GM18870 (cell line): Measurements from ENCODE around the gene IFI27L1.

Source experiments
- ATAC-seq: cut with Tn5 transposase; IDR thresholded peaks from one replicate; pipeline ENCODE4 v1.9.1; 2021; ENCODE audit warnings: moderate library complexity; ENCODE audit not compliant: unreplicated experiment

The IFI27L1 gene

DNA sequence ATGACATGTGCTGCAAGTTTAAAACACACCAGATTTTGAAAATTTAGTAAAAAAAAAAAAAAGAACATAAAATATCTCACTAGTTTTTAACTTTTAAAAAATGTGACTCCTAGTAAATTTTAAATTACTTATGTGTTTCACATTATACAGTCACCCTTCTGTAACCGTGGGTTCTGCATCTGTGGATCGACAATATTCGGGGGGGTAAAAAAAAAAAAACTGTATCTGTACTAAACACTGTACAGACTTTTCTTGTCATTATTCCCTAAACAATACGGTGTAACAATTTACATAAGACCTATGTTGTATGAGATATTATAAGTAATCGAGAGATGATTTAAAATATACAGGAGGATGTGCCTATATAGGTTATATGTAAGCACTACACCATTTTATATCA lies 3.3 kb upstream of the IFI27L1 start:
- no peak for ATAC-seq

- ATAC-seq: no peak
Observed at GRCh38 chr14:94079891-94080620, 1.1 kb upstream of the IFI27L1 start.

GRCh38 chr14:94081386-94081820 lies 293 bp downstream of the IFI27L1 start:
- ATAC-seq: peak; percentile 30

DNA sequence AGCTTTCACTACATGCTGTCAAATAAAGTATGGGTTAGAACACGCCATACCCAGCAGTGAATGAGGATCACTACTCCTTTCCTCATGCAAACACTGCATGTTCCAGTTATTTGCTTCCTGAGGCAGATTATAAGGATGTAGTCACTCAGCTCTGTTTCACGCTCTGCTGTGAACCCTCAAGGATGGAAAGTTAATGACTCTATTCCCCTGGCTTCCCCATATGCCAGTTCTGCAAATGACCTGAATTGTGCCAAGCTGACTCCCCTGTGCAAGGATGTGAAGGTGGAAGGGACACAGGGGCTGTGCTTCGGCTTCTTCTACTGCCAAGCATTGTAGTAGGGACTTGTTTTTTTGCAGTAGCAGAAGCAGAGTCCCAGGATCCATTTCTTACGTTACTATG lies 6.8 kb downstream of the IFI27L1 start:
- no peak for ATAC-seq

GRCh38 chr14:94088516-94088915 lies 7.4 kb downstream of the IFI27L1 start:
- ATAC-seq: no peak

DNA sequence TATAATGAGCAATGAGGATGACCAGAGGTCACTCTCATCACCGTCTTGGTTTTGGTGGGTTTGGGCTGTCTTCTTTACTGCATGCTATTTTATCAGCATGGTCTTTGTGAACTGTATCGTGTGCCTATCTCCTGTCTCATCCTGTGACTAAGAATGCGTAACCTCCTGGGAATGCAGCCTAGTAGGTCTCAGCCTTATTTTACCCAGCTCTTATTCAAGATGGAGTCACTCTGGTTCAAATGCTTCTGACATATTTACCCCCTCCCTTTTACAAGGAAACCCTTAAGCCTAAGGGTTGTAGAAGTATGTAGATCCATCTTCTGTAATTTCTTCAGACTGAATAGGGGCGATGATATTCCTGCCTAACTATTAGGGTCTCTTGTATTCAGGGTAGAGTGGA lies 8.4 kb downstream of the IFI27L1 start:
- ATAC-seq: no peak

DNA sequence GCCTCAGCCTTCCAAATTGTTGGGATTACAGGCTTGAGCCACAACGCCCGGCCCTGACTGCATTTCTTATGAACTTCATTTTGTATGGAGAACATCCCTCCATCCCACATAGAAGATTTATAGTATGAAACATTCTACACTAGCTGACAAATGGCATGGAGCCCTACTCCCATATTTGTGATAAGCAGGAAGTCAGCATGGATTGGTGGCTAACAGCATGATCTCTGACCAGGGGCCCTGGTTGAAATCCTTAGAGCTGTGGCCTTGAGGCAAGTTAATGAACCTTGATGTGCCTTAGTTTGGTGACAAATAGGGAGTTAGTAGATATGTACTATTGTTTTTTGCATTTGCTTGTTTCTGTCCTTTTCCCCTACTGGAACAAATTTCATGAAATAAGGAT lies 12.3 kb downstream of the IFI27L1 start:
- ATAC-seq: no peak

GRCh38 chr14:94097091-94097490 lies 16.0 kb downstream of the IFI27L1 start:
- no peak for ATAC-seq

DNA sequence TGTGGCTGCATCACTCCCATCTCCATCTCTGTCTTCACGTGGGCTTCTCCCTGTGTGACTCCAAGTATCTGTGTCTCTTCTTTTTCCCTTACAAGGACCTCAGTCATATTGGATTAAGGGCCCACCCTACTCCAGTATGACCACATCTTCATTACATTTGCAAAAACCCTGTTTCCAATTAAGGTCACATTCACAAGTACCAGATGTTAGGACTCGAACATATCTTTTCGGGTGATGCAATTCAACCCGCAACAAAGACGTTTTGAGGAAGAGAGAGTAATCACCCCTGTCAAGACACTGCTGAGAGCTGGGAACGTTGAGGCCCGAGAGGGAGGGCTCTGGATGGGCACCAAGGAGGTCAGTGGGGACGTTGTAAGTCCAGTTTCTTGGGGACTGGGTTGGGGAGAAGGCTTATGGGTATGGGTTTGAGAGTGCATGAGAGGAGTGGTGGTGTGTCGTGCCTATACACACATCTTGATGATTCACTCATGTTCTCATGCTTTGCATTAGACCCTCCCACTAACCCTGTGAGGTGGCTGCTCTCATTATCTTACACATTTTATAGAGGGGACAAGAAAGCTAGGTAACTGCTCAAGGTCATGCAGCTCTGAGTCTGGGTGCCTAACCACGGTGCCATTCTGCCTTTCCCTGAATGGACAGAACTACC lies 17.3 kb downstream of the IFI27L1 start:
- ATAC-seq: no peak

DNA sequence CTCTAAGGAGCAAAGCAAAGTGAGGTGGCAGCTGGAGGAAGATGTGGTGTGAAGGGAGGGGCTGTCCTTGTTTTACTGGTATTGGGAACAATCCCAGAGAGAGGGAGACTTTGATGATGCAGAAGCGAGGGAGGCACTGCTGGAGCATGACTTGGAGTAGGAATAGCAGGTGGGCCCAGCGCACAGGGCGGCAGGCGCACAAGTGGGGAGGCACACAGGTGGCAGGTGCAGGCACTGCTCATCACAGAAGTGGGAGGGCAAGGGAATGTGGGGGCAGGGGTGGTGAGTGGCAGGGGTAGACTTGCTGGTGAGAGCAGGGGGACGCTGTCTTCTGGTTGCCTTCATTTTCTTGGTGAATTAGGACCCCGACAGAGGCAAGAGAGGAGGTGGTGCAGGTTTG lies 17.9 kb downstream of the IFI27L1 start:
- no peak for ATAC-seq

DNA sequence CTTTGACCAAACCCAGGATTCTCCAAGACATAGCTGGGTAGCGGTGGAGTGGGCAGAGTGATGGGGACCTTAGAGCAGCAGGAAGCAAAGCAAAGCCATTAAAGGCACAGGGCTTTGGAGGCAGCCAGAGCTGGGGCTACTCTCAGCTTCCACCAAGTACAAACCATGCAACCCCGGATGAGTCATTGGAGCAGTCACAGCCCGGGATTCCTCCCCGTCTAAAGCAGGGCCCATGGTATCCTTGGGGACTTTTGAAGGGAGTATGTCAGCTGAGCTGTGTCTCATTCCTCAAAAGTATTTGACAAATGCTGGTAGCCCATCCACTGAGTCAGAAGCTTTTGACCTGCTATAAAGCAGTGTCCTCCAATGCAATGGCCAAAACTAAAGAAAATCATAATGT lies 19.7 kb downstream of the IFI27L1 start:
- ATAC-seq: no peak

DNA sequence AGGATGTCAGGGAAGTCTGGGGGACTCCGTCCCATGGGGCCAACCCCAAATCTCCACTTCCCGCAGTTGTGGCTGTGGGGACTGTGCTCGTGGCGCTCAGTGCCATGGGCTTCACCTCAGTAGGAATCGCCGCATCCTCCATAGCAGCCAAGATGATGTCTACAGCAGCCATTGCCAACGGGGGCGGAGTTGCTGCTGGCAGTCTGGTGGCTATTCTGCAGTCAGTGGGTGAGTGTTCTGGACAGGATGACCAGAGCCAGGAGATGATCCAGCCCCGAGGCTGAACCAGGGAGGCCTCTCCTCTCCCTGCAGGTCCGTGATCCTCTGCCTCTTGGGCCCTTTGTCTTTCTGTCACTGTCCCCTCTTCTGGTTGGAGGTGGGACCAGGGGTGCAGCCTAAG lies 20.6 kb downstream of the IFI27L1 start:
- no peak for ATAC-seq

GRCh38 chr14:94102768-94103482 lies 21.8 kb downstream of the IFI27L1 start:
- no peak for ATAC-seq

DNA sequence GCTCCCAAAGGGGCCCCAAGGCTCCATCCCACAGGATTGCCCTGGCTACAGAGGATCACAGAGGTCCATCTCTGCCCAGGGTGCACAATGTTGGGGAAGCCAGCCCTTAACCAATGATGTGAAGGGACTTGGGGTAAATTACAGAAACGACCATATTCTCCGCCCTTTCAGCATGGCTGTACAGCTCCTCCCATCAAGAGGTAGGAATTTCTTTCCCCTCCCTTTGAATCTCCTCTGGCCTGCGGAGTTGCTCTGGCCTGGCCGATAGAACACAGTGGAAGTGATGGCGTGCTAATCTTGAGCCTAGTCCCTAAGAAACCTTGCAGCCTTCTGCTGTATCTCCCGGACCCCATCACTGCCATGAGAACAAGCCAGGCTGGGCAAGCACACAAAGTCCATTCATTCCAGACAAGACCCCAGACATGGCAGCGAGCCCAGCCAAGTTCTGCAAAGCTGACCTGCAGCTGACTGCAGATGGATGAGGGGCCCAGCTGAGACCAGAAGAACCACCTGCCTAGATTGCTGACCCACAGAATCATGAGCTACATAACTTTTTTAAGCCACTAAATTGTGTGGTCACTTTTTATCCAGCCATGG lies 22.5 kb downstream of the IFI27L1 start:
- ATAC-seq: no peak

DNA sequence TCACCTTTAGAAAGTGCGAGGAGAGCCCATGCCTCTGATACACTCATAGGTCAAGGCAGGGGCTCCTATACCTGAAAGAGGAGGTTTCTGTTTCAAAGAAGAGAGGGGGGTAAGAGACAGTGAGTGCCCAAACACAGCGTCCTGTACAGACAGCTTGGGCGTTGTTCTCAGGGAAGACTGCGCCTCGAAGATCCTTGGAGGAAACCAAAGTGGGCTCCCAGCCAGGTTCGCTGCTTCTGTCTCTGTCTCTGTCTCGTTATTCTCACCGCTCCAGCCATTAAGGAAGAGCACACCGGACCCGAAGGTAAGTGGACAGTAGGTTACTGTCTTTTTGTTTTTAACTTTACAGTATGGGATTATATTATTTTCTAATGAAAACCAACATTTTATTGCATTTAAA lies 23.6 kb downstream of the IFI27L1 start:
- no peak for ATAC-seq

- ATAC-seq: no peak
Observed at GRCh38 chr14:94109915-94110250, 28.8 kb downstream of the IFI27L1 start.

- ATAC-seq: no peak
Observed at GRCh38 chr14:94110552-94111181, 29.6 kb downstream of the IFI27L1 start, which contains the start of gene IFI27. IFI27 (plus strand) TSS chr14:94110736.

- no peak for ATAC-seq
Observed at GRCh38 chr14:94111276-94112095, 30.4 kb downstream of the IFI27L1 start.

DNA sequence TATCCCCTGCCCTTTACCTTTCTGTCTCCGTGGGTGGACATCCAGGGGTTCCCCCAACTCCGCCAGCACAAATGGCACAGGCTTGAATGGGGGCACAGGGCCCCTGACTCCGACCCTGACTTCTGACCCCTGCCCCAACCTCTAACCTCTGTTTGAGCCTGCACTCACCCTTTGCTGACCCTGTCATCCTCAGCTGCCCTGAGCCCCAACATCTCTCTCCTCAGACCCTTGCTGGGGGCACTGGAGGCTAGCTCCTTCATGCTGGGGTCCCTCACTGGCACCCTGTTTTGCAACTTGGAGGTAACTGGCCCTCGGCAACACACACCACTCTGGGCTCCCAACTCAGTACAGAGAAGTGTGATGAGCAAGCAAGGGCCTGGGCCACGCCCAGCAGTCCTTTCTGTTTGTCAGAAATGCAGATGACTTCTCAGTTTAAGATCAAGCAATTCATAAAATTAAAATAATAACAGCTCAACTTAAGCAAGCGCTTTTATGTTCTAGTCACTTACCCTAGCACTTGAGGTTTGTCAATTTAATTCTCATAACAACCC lies 31.5 kb downstream of the IFI27L1 start:
- ATAC-seq: no peak

DNA sequence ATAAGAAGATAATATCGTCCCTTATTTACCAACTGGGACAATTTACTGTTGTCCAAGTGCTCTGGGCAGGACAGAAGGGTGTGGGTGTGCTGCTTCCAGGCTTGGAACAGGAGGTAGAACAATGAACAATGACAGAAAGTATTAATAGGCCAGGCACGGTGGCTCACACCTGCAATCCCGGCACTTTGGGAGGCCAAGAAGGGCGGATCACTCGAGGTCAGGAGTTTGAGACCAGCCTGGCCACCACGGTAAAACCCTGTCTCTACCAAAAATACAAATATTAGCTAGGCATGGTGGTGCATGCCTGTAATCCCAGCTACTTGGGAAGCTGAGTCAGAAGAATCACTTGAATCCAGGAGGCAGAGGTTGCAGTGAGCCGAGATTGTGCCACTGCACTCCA lies 32.0 kb downstream of the IFI27L1 start:
- ATAC-seq: no peak
